ENCODE data around the gene PTPRD.
"Not testable (repeated sequence)": the region's sequence is repeated elsewhere in the genome, so short reads cannot be mapped to it uniquely, and the experiment has no call there.

The PTPRD gene

GRCh38 chr9:9170439-9171134 lies 1442.2 kb downstream of the PTPRD start:
- Histone ChIP-seq H3K9me3 (ENCODE audit: control insufficient read depth, insufficient read depth, low read length) (no peaks in the 10 kb centered on the region), H3K4me1 (ENCODE audit: control insufficient read depth, insufficient read depth, low read length) (no peaks in the 10 kb centered on the region), H3K36me3 (ENCODE audit: control insufficient read depth, insufficient read depth, low read length) (no peaks in the 10 kb centered on the region), H3K27me3 (ENCODE audit: control insufficient read depth, insufficient read depth, low read length) (no peaks in the 10 kb centered on the region), H3K9ac (ENCODE audit: low read depth, low read length) (no peak overlapping the region), H3K4me3 (ENCODE audit: low read depth, low read length) (no peak overlapping the region)

DNA sequence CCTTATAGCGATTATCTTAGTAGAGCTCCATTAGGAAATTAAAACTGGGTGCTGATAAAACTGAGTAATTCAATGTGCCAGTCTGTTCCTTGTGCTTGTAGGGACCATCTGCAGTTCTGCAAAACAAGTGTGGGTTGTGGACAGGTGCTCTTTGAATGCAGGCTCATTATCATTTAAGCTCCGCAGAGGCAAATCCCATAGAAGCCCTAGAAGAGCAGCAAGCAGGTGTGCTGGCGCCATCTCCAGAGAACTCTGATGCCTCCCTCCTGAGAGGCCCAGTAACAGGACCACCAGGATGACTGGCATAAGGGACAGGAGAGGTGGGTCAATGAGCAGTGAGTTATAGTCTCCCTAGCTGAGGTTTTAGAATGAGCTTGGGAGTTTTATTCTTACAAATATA lies 1470.8 kb downstream of the PTPRD start:
- no peaks in the 10 kb centered on the region for H3K36me3 ChIP-seq (ENCODE audit: control insufficient read depth, insufficient read depth, low read length)
- no peaks in the 10 kb centered on the region for H3K4me1 ChIP-seq (ENCODE audit: control insufficient read depth, insufficient read depth, low read length)
- H3K9me3 ChIP-seq (ENCODE audit: control insufficient read depth, insufficient read depth, low read length) = no peaks in the 10 kb centered on the region
- H3K9ac ChIP-seq (ENCODE audit: low read depth, low read length) = no peak overlapping the region
- H3K27me3 ChIP-seq (ENCODE audit: control insufficient read depth, insufficient read depth, low read length) = no peaks in the 10 kb centered on the region
- H3K4me3 ChIP-seq (ENCODE audit: low read depth, low read length) = no peak overlapping the region

- no peaks in the 10 kb centered on the region for H3K27me3 ChIP-seq (ENCODE audit: control insufficient read depth, insufficient read depth, low read length)
- no peaks in the 10 kb centered on the region for H3K4me1 ChIP-seq (ENCODE audit: control insufficient read depth, insufficient read depth, low read length)
- no peaks in the 10 kb centered on the region for H3K9me3 ChIP-seq (ENCODE audit: control insufficient read depth, insufficient read depth, low read length)
- H3K36me3 ChIP-seq (ENCODE audit: control insufficient read depth, insufficient read depth, low read length) = no peaks in the 10 kb centered on the region
- no peak overlapping the region for H3K9ac ChIP-seq (ENCODE audit: low read depth, low read length)
- H3K4me3 ChIP-seq (ENCODE audit: low read depth, low read length) = no peak overlapping the region
Measured at GRCh38 chr9:9133526-9133925, 1479.3 kb downstream of the PTPRD start.

DNA sequence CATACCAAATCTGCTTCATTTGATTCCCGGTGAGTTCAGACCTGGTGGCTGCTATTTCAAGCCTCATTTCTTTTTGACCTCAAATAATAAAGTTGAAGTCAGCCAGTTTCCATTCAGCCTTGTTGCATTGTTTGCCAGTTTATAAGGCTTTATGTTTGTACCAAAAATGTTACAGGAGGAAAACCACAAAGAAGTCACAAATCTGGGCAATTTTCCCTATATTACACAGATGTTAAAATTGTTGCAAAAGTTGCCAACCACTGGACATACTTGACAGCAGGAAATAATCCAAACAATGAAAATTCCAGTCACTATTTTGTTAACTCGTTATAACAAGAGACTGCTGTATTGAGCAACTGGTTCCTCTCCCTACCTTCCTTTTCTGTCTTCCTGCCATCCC lies 1488.2 kb downstream of the PTPRD start:
- Histone ChIP-seq H3K27me3 (ENCODE audit: control insufficient read depth, insufficient read depth, low read length) (no peaks in the 10 kb centered on the region), H3K4me3 (ENCODE audit: low read depth, low read length) (no peak overlapping the region), H3K9me3 (ENCODE audit: control insufficient read depth, insufficient read depth, low read length) (no peaks in the 10 kb centered on the region), H3K4me1 (ENCODE audit: control insufficient read depth, insufficient read depth, low read length) (no peaks in the 10 kb centered on the region), H3K9ac (ENCODE audit: low read depth, low read length) (no peak overlapping the region), H3K36me3 (ENCODE audit: control insufficient read depth, insufficient read depth, low read length) (no peaks in the 10 kb centered on the region)

GRCh38 chr9:9122230-9122875 lies 1490.4 kb downstream of the PTPRD start:
- Histone ChIP-seq H3K9ac (ENCODE audit: low read depth, low read length) (no peak overlapping the region), H3K4me3 (ENCODE audit: low read depth, low read length) (no peak overlapping the region), H3K9me3 (ENCODE audit: control insufficient read depth, insufficient read depth, low read length) (no peaks in the 10 kb centered on the region), H3K27me3 (ENCODE audit: control insufficient read depth, insufficient read depth, low read length) (no peaks in the 10 kb centered on the region), H3K36me3 (ENCODE audit: control insufficient read depth, insufficient read depth, low read length) (no peaks in the 10 kb centered on the region), H3K4me1 (ENCODE audit: control insufficient read depth, insufficient read depth, low read length) (no peaks in the 10 kb centered on the region)

- no peak overlapping the region for H3K4me3 ChIP-seq (ENCODE audit: low read depth, low read length)
- no peak overlapping the region for H3K9ac ChIP-seq (ENCODE audit: low read depth, low read length)
- H3K4me1 ChIP-seq (ENCODE audit: control insufficient read depth, insufficient read depth, low read length) = no peaks in the 10 kb centered on the region
- no peaks in the 10 kb centered on the region for H3K9me3 ChIP-seq (ENCODE audit: control insufficient read depth, insufficient read depth, low read length)
- H3K27me3 ChIP-seq (ENCODE audit: control insufficient read depth, insufficient read depth, low read length) = no peaks in the 10 kb centered on the region
- no peaks in the 10 kb centered on the region for H3K36me3 ChIP-seq (ENCODE audit: control insufficient read depth, insufficient read depth, low read length)
Measured at GRCh38 chr9:9117866-9118265, 1494.9 kb downstream of the PTPRD start.

- no peaks in the 10 kb centered on the region for H3K27me3 ChIP-seq (ENCODE audit: control insufficient read depth, insufficient read depth, low read length)
- no peaks in the 10 kb centered on the region for H3K9me3 ChIP-seq (ENCODE audit: control insufficient read depth, insufficient read depth, low read length)
- H3K4me1 ChIP-seq (ENCODE audit: control insufficient read depth, insufficient read depth, low read length) = peaks cover 4% of the 10 kb centered on the region
- no peaks in the 10 kb centered on the region for H3K36me3 ChIP-seq (ENCODE audit: control insufficient read depth, insufficient read depth, low read length)
- H3K4me3 ChIP-seq (ENCODE audit: low read depth, low read length) = no peak overlapping the region
- H3K9ac ChIP-seq (ENCODE audit: low read depth, low read length) = no peak overlapping the region
Measured at GRCh38 chr9:9112001-9112720, 1500.6 kb downstream of the PTPRD start.

GRCh38 chr9:9108641-9109040 lies 1504.2 kb downstream of the PTPRD start:
- Histone ChIP-seq H3K27me3 (ENCODE audit: control insufficient read depth, insufficient read depth, low read length) (no peaks in the 10 kb centered on the region), H3K36me3 (ENCODE audit: control insufficient read depth, insufficient read depth, low read length) (no peaks in the 10 kb centered on the region), H3K4me3 (ENCODE audit: low read depth, low read length) (no peak overlapping the region), H3K4me1 (ENCODE audit: control insufficient read depth, insufficient read depth, low read length) (peaks cover 9% of the 10 kb centered on the region), H3K9ac (ENCODE audit: low read depth, low read length) (no peak overlapping the region), H3K9me3 (ENCODE audit: control insufficient read depth, insufficient read depth, low read length) (no peaks in the 10 kb centered on the region)

DNA sequence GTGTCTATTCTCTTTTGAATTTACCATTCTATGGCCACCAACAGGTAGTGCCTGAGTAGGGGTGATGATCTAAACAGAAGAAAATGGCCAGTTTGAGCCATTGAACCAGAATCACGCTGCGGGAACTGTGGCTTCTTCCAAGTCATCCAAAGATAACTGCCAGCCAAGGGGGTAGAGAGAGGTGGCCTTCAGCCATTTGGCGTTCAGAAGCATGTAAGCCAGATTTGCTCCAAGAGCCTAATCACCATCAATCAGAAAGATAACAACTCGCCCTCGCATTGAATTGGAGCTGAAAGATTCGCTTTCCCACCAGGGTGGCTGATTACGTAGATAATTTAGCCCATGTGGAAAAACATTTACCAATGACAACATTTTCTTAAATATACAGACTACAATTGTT lies 1510.5 kb downstream of the PTPRD start:
- H3K27me3 ChIP-seq (ENCODE audit: control insufficient read depth, insufficient read depth, low read length) = no peaks in the 10 kb centered on the region
- H3K9ac ChIP-seq (ENCODE audit: low read depth, low read length) = no peak overlapping the region
- peaks cover 5% of the 10 kb centered on the region for H3K4me1 ChIP-seq (ENCODE audit: control insufficient read depth, insufficient read depth, low read length)
- H3K36me3 ChIP-seq (ENCODE audit: control insufficient read depth, insufficient read depth, low read length) = no peaks in the 10 kb centered on the region
- no peaks in the 10 kb centered on the region for H3K9me3 ChIP-seq (ENCODE audit: control insufficient read depth, insufficient read depth, low read length)
- H3K4me3 ChIP-seq (ENCODE audit: low read depth, low read length) = no peak overlapping the region

DNA sequence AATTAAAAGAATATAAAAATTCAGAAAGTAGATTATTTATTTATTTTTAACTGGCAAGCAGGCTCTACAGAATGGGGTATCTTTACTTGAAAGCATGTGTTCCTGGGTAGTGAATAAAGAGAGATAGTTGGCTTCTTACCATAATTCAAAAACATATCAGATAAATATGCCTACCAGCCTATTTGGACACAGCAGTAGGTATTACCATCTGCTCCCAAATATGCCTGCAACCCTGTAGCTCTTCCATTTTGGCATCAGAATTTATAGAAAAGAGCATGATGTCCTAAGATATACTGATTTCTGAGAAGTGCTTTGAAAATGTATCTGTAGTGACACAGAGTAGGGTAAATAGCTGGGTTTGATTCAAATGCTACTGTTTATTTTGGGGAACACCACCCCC lies 1512.7 kb downstream of the PTPRD start:
- Histone ChIP-seq H3K4me1 (ENCODE audit: control insufficient read depth, insufficient read depth, low read length) (peaks cover 1% of the 10 kb centered on the region), H3K9me3 (ENCODE audit: control insufficient read depth, insufficient read depth, low read length) (no peaks in the 10 kb centered on the region)

GRCh38 chr9:9099646-9100045 lies 1513.2 kb downstream of the PTPRD start:
- Histone ChIP-seq H3K4me1 (ENCODE audit: control insufficient read depth, insufficient read depth, low read length) (no peaks in the 10 kb centered on the region), H3K4me3 (ENCODE audit: low read depth, low read length) (no peak overlapping the region), H3K36me3 (ENCODE audit: control insufficient read depth, insufficient read depth, low read length) (no peaks in the 10 kb centered on the region), H3K9ac (ENCODE audit: low read depth, low read length) (no peak overlapping the region), H3K9me3 (ENCODE audit: control insufficient read depth, insufficient read depth, low read length) (no peaks in the 10 kb centered on the region), H3K27me3 (ENCODE audit: control insufficient read depth, insufficient read depth, low read length) (no peaks in the 10 kb centered on the region)

More for the DNA sequence above, 1512.7 kb downstream of the PTPRD start:
- H3K27me3 ChIP-seq (ENCODE audit: control insufficient read depth, insufficient read depth, low read length) = no peaks in the 10 kb centered on the region
- no peak overlapping the region for H3K4me3 ChIP-seq (ENCODE audit: low read depth, low read length)
- no peaks in the 10 kb centered on the region for H3K36me3 ChIP-seq (ENCODE audit: control insufficient read depth, insufficient read depth, low read length)
- H3K9ac ChIP-seq (ENCODE audit: low read depth, low read length) = no peak overlapping the region

DNA sequence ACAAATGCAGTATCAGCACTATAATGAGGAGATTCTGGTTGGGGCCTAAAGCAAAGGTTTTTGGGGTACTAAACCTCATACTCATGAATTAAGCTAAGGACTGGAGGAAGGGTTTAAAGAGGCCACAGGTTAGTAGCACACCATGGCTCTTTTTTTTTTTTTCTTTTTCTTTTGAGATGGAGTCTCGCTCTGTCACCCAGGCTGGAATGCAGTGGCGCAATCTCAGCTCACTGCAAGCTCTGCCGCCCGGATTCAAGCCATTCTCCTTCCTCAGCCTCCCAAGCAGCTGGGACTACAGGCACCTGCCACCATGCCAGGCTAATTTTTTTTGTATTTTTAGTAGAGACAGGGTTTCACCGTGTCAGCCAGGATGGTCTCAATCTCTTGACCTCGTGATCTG lies 1515.5 kb downstream of the PTPRD start:
- not testable (repeated sequence) for H3K4me3 ChIP-seq (ENCODE audit: low read depth, low read length); H3K9me3 ChIP-seq (ENCODE audit: control insufficient read depth, insufficient read depth, low read length); H3K4me1 ChIP-seq (ENCODE audit: control insufficient read depth, insufficient read depth, low read length); H3K27me3 ChIP-seq (ENCODE audit: control insufficient read depth, insufficient read depth, low read length); H3K36me3 ChIP-seq (ENCODE audit: control insufficient read depth, insufficient read depth, low read length); H3K9ac ChIP-seq (ENCODE audit: low read depth, low read length)
